HG03139 (cell line): ENCODE results near the gene SORBS1.

Experiments used
- ATAC-seq: cut with Tn5 transposase; IDR thresholded peaks from one replicate; pipeline ENCODE4 v1.9.1; 2021; ENCODE audit not compliant: unreplicated experiment

Gene SORBS1

GRCh38 chr10:95416270-95416669 is 144.9 kb downstream of the SORBS1 start:
- ATAC-seq = no peak

DNA sequence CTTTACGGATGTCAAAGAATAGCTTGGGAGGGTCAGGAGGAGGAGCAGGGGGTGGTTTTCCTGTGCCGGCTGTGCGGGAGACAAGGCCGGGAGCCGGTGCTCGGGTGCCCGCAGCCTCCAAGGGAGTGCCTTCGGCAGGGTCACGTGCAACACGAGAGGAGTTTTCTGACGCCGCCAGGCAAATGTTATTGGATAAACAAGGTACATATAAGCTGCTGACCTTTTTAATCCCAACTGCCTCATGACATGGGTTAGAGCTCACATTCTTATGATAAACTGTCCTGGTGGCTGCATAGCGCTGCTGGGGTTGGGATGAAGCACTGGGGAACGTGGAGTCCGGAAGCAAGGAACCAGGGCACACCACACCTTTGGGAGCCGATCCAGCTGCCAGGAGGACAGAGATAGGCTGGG is 145.5 kb downstream of the SORBS1 start:
- ATAC-seq = no peak

GRCh38 chr10:95414844-95415485 is 146.2 kb downstream of the SORBS1 start:
- ATAC-seq = no peak

GRCh38 chr10:95414016-95414830 is 146.9 kb downstream of the SORBS1 start:
- ATAC-seq = no peak

- no peak for ATAC-seq
These were observed 147.6 kb downstream of the SORBS1 start for GRCh38 chr10:95413588-95413987.

DNA sequence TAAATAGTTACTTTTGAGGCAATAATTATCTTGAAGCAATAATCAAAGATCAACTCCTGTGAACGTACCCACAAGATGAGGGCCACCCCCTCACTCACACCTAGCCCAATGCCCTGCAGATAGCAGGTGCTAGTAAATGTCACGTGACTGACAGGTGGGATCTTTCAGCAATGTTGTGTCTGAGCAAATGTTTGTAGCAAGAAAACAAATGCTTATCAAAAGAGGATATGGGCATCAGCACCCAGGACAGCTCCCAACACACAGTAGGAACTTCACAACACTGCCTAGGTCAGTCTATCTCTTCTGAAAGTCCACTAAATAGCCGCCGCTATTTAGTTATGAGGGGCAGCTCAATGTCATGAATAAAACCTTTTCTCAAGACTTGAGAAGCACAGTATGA is 149.5 kb downstream of the SORBS1 start:
- ATAC-seq = no peak

- no peak for ATAC-seq
These were observed 151.9 kb downstream of the SORBS1 start for GRCh38 chr10:95408983-95409873.

DNA sequence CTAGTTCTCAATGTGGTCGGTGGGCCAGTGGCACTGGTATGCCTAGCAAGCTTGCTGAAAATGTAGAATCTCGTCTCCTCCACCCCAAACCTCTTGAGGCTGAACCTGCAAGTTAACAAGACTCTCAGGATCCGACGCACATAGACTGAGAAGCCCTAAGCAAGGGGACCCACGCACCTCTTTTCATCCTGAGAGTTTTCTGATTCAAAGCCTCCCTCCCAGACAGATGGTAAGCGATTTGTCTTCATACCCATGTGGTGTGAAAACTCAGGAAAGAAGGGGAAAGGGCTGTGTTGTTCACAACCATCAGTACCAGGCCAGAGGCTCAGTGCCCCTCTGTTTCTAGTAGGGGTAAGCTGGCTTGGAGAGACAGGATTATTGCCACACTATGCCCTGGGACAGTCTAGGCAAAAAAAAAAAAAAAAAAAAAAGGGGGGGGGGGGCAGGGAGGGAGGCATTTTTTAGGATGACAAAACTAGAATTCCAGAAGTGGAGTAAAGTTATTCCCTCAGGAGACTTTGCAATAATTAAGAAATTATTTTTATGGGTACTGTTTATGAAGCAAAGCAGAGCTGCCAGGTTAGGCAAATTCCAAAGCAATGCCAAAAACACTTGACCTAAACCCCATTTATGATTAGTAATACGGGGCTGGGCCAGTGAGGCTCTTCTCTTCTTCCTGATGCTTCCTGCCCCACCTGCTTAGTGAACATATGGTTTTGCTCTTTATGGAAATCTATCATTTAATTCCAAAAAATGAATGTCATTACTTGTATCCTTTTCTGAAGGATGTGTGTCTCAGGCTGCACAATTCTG is 152.8 kb downstream of the SORBS1 start:
- ATAC-seq = no peak

DNA sequence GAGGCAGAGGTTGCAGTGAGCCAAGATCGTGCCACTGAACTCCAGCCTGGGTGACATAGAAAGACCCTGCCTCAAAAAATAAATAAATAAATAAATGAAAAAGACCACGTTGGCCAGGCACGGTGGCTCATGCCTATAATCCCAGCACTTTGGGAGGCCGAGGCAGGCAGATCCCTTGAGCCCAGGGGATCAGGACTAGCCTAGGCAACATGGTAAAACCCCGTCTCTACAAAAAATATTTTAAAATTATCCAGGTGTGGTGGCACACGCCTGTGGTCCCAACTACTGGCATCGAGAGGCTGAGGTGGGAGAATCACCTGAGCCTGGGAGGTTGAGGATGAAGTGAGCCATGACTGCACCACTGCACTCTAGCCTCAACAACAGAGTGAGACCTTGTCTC is 153.6 kb downstream of the SORBS1 start:
- ATAC-seq = no peak

DNA sequence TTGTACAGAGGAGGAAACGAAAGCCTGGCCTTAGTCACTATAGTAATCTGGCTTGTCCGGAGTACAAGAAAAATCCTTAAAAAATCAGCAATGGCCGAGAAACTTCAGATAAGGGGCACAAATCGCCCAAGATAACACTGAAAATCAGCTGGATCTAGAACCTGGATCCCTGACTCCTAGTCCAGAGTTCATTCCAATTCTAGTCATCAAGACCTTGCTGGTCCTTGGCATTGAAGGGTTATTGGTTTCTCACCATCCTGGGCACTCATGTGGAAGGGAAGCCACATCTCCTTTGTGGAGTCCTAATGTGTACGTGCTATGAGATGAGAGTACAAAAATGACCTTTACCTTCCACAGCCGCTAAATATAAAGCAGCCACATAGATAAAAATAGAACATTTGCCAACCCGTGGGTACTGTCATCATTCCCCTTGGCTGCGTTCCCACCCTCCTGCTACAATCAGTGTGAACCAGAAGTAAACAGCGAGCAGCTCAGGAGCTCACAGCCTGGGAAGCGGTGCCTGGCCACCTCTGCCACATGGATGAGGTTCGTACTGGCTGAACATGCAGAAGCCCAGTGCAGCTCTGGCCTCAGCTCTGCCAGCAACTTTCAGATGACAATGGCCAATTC is 154.4 kb downstream of the SORBS1 start:
- no peak for ATAC-seq

DNA sequence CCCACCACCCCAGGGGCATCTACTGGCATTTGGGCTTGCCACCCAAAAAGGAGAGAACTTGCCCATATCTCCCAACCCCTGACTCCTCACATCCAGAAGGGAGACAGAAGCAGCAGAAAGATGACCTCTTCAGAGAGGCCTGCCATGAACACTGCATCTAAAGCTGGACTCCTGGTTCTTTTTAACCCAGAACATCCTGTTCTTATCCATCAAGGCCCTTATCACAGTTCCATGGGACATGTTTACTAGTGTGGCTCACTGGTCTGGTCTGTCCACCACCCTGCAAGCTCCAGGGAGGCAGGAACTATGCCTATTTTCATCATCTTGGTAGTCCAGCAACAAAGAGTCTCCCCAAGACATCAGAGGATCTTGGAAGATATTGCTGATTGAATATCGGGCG is 155.5 kb downstream of the SORBS1 start:
- ATAC-seq = no peak

GRCh38 chr10:95404864-95405263 is 156.3 kb downstream of the SORBS1 start:
- ATAC-seq = no peak

- ATAC-seq = no peak
These were observed 156.7 kb downstream of the SORBS1 start for GRCh38 chr10:95404462-95404858.

DNA sequence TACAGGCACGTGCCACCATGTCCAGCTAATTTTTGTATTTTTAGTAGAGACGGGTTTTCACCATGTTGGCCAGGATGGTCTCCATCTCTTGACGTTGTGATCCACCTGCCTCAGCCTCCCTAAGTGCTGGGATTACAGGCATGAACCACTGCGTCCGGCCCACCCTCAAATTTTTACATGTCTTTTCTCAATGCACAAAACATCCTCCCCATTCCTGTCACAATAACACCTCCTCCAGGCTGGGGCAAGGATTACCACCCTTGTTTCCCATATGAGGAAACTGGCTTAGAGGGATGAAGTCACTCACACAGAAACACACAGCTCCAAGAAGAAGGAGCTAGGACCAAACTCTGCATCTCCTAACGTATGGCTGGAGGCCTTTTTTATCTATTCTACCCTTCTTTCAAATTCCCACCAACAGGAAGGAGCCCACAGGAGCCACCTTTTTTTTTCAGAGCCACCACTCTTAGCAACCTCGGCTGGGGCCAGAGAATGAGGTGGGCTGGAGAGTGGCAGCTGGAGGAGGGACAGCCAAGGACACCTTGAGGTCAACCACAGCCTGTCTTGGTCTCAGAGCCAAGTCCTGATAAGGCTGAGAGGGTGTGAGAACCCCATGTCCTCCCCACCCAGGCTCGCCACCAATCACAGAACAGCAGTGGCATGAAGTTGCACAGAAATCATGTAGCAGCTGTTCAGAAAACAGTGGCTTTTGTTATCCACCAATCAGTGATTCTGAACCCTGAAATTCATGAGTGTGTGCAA is 157.3 kb downstream of the SORBS1 start:
- no peak for ATAC-seq

GRCh38 chr10:95401704-95402469 is 159.3 kb downstream of the SORBS1 start:
- no peak for ATAC-seq

- ATAC-seq = no peak
These were observed 160.4 kb downstream of the SORBS1 start for GRCh38 chr10:95400787-95401186.

GRCh38 chr10:95399183-95399582 is 162.0 kb downstream of the SORBS1 start:
- ATAC-seq = no peak

DNA sequence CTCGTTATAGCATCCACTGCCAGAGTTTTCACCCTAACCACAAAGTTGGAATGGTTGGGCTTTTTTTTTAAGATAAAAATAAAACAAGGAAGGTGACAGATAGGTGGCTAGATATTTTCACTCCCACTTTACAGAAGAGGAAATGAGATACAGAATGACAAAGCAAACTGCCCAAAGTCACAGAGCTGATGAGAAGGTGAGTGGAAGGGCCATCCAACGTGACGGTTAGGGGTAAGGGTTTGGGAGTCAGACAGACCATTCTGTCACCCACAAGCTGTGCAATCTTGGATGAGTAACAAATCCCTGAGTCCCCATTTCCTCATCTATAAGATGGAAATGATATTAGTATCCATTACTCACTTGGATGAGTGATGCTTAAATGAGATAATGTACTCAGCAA is 163.4 kb downstream of the SORBS1 start:
- ATAC-seq = no peak

- ATAC-seq = no peak
These were observed 165.2 kb downstream of the SORBS1 start for GRCh38 chr10:95395947-95396449.
